Stimulated activated CD8-positive, alpha-beta memory T cell treated with anti-CD3 and anti-CD28 coated beads, Interleukin-12 subunit alpha, Interleukin-12 subunit beta, amount 100 ng/mL, for 1 hour (primary cell): ENCODE measurements around the gene SNAP29.
"Not testable (repeated sequence)": the region's sequence is repeated elsewhere in the genome, so short reads cannot be mapped to it uniquely, and the experiment has no call there.

Experiments used
- DNase-seq: peaks from one replicate; pipeline ENCODE4 v3.0.0-alpha.2; 2020; ENCODE audit warnings: low read depth

SNAP29 gene

DNA sequence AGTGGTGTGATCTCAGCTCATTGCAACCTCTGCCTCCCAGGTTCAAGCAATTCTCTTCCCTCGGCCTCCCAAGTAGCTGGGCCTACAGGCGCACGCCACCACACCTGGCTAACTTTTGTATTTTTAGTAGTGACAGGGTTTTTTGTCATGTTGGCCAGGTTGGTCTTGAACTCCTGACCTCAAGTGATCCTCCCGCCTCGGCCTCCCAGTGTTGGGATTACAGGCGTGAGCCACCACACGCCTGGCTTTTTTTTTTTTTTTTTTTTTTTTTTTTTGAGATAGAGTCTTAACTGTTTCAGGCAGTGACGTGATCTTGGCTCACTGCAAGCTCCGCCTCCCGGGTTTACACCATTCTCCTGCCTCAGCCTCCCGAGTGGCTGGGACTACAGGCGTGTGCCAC lies 71.6 kb downstream of the SNAP29 start:
- DNase-seq: not testable (repeated sequence)

DNA sequence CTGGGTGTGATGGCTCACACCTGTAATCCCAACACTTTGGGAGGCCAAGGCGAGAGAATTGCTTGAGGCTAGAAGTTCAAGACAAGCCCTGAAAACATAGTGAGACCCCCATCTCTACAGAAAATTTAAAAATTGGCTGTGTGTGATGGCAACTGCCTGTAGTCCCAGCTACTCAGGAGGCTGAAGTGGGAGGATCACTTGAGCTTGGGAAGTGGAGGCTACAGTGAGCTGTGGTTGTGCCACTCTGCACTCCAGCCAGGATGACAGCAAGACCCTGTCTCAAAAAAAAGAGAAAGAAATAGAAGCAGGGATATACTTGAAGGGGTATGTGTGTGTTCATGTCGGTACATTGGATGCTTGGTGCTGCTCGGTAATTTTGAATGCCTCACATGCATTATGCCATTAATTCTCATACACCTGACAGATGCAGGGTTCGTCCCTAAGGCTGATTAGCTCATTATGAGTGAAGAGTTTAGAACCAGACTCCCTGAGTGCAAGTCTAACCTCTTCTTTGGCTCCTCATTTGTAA lies 72.4 kb downstream of the SNAP29 start:
- DNase-seq: no peak

DNA sequence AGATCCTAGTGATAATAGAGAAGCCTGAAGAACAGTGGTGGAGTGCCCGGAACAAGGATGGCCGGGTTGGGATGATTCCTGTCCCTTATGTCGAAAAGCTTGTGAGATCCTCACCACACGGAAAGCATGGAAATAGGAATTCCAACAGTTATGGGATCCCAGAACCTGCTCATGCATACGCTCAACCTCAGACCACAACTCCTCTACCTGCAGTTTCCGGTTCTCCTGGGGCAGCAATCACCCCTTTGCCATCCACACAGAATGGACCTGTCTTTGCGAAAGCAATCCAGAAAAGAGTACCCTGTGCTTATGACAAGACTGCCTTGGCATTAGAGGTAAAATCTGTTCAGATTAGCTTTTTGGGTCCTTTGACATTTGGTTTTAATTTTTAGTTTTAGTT lies 75.1 kb downstream of the SNAP29 start:
- DNase-seq: no peak

DNA sequence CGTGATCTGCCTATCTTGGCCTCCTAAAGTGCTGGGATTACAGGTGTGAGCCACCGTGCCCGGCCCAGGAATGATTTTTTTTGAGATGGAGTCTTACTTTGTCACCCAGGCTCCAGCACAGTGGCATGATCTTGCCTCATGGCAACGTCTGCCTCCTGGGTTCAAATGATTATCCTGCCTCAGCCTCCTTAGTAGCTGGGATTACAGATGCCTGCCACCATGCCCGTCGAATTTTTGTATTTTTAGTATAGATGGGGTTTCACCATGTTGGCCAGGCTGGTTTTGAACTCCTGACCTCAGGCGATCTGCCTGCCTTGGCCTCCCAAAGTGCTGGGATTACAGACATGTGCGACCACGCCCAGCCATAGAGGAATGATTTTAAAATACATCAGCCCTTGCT lies 76.2 kb downstream of the SNAP29 start:
- not testable (repeated sequence) for DNase-seq

DNA sequence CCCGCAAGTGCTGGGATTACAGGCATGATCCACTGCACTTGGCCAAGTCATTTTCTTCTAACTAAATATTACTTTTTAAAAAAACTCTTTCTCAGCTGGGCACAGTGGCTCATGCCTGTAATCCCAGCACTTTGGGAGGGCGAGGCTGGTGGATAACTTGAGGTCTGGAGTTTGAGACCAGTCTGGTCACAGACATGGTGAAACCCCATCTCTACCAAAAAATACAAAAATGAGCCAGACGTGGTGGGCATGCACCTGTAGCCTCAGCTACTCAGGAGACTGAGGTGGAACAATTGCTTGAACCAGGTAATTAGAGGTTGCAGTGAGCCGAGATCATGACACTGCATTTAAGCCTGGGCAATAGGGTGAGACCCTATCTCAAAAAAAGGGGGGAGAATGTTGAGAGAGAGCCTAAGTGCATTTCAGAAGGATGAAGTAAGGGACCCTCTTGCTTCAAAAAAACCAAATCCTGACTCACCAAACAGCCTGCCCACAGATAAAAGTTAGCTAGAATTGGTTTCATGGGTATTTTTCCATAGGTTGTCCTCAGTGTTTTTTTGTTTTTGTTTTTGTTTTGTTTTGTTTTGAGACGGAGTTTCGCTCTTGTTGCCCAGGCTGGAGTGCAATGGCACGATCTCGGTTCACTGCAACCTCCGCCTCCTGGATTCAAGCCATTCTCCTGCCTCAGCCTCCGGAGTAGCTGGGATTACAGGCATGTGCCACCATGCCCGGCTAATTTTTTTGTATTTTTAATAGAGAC lies 77.2 kb downstream of the SNAP29 start:
- not testable (repeated sequence) for DNase-seq

DNA sequence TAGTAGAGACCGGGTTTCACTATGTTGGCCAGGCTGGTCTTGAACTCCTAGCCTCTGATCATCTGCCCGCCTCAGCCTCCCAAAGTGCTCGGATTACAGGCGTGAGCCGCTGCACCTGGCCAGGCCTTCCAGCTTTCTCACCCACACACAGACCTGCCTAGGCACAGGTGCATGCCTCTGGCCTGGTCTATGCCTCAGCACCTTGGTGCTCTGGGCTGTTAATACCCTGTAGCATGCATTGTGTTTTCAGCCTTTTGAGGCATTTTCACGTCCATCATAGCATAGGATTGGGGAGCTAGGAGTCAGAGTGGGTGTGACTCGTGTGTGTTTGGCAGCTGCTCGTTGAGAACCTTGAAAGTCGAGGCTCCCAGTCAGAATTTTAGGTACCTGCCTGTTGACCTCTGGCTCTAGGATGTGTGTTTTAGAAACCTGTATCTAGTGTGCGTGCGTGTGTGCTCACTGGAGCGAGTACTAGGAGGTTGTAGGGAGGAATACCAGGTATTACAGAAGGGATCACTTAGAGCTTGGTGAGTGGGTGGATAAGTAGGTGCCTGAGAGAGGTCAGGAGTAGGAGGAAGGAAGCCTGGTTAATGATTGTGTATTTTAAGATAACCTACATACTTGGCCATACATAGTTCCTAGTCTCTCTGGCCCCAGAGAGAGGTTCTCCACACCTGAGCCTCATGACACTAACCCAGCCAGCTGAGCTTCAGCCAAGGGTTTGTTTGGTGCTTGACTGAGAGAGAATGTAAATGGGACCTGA lies 78.4 kb downstream of the SNAP29 start:
- no peak for DNase-seq

DNA sequence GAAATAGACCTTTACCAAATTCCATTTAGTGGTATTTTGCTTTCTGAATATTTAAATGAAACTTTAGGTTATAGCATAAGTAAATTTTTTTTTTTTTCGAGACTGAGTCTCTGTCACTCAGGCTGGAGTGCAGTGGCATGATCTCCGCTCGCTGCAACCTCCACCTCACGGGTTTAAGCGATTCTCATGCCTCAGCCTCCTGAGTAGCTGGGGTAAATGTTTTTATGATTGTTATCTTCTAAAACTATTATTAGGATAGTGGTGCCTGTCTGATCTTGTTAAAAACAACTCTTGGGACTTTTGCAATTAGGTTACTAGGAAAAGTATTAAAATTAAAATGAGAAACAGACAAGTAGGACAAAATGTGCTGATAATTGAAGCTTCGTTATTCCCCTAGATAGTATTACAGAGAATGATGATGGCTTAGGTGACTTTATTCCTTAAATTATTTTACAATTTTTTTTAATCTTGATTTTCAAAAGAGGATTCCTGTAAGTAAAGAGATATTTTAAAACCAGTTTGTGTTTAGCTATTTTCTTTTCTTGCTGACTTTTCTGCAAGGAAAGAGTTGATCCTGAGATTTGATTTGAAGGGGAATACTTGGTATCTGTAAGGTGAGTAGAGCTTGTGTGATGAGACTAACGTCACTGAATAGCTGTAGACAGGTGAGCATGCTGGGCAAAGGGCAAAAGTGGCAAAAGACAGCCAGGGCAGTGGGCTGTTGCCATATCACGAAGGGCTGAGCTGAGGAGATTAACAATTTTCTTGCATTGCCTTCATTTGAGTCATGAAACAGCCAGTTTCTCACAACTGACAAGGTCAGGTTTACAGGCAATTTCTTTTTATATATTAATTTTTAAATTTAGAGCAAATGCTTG lies 79.2 kb downstream of the SNAP29 start:
- DNase-seq: no peak

DNA sequence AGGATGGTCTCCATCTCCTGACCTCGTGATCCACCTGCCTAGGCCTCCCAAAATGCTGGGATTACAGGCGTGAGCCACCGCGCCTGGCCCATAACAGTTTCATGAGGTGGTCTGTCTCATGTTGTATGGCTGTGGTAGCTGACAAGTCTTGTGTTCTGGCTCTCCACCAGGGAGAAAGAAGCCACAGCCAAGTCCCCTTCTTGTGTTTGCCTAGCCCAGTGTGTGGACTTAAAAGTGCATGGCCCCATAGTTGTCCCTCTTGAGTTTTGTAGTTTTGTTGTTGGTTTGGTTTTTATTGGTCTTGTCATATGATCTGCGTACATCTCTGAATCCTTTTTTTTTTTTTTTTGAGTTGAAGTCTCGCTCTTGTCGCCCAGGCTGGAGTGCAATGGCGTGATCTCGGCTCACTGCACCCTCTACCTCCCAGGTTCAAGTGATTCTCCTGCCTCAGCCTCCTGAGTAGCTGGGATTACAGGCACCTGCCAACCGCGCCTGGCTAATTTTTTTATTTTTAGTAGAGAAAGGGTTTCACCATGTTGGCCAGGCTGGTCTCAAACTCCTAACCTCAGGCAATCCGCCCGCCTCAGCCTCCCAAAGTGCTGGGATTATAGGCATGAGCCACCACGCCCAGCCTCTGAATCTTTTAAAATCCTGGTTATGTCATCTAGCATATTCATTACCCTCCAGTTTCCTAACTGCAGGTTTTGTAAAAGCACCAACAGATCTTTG lies 80.8 kb downstream of the SNAP29 start:
- not testable (repeated sequence) for DNase-seq

DNA sequence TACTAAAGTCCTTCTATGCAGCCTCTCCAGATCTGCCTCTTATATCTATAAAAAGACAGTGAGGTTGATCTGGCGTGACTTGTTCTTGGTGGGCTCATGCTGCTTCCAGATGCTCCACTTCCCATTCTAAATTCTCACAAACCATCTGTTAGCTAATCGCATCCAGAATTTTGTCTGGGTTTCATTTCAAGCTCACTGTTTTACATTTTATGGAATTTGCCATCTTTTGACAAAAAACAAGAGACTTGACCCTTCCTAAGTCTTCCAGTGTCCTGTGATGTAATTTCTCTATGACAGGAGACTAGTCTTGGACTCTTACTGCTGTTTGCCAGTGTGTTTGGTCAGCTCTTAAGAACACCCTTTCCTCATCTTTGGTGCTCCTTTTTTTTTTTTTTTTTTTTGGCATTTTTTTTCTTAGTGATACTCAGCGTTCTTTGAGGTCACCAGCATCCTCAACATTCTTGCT lies 81.4 kb downstream of the SNAP29 start:
- no peak for DNase-seq
